IPS DF 4.7 (cell line): ENCODE results near the gene BMPER.

Source experiments
- DNase-seq: peaks from one replicate; pipeline ENCODE4 v3.0.0-alpha.2; 2013; ENCODE audit warnings: low spot score; ENCODE audit errors: extremely low read depth

BMPER gene

DNA sequence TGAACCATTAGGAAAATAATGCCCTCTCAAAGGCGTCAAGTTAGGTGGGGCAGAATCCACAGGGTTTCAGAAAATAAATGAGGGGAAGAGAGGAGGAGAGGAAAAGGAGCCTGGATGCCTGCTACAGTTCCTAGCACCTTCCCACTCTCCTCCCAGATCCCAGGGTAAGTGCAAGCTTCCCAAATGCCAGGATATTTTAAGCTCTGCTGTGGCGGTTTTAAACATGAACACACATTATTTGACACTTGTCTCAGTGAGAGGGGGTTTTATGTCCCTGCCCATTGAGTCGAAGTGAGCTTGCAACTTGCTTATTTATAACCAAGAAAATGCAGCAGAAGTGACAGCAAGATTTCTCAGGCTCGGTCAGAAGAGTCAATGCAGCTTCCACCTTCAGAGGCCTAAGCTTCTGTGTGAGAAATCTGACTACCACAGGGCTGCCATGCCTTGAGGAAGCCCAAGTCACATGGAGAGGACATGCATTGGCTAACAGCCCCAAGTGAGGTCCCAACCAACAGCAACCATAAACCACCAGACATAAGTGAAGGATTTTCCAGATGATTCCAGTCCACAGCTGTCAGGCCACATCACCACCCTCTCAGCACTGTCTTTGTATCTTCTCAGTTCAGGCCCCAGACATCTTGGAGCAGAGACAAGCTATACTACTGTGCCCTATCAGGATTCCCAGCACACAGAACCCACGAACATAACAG, 17.9 kb upstream of the BMPER start:
- no peak for DNase-seq

DNA sequence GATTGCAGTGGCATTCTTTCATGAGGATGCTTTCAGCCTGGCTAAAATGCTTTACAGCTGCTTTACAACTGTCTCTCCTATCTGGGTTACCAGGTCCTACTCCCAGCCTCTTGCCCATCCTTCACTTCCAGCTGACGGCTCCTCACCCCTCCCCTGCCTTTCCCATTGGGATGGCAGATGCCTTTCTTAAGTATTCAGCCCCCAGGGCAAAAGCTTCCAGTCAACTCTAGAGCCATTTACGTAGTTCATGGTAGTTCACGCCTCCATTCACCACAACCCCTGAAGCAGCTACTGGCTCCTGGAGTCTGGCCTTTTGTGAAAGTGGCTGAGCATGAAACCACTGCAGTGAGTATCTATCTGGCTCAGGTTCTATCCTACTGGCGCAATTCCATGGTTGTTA, 17.2 kb upstream of the BMPER start:
- no peak for DNase-seq

DNA sequence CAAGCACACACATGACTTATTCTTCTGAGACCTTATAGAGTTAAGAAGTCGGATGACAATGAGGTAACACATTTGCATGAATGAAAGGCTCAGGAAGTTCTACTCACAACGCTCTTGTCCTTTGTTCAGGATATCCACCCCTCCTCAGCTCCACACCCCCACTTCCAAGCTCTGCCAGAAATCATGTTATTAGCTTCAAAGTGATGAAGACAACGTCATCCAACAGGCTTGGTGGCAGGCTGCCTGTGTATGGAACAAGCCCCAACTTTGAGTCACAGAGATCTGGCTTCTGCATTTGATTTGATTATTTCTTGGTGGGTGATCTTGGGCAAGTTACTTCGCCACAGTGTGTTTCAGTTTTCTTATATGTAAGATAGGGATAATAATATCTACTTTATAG, 12.4 kb upstream of the BMPER start:
- no peak for DNase-seq

DNA sequence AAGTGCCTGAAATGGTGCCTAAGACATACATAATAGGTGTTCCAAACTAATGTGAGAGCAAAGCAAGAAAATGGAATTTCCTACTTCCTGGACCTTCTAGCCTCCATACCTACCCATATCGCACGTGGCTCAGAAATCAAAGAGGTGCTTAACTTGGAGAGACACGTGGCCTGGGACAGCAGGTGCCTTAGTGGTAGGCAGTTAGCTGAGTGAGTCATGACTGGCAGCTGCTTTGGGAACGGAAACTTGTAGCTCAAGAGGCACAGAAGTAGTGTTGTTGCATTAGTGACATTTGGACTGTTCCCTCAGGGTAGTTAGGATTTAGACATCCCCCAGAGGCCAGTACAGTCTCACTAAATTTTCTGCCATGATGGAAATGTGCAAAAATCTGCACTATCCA, 12.0 kb upstream of the BMPER start:
- DNase-seq: no peak

DNA sequence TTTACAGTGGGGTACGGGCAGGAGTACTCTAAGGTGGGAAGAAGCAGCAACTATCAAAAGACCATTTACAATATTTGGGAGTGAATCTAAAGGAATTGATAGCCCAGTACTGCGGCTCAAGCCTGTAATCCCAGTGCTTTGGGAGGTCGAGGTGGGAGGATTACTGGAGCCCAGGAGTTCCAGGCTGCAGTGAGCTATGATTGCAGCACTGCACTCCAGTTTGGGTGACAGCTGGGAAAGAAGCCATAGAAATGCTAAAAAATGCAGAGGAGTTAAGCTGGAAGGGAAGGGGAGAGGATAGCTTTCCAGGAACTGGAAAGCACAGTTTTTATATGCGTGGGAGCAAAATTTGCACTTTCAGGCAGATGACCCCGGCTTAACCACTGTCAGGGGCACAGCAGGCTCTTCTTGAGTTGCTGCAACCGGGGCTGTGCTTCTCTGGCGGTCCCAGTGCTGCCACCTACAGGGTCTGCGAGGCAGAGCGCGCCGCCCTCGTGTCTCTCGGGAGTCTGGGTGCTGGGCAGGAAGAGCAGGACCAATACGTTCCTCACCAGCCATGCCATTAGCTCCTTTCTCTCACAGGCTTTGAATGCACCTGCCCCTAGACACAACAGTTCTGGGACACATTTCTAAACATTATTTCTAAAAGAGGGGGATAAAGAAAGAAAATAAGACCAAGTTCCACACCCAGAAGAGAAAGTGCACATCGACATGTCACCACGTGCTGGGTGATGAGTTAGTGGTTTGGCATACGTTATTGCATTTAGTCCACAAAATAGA, 10.1 kb upstream of the BMPER start:
- no peak for DNase-seq

DNA sequence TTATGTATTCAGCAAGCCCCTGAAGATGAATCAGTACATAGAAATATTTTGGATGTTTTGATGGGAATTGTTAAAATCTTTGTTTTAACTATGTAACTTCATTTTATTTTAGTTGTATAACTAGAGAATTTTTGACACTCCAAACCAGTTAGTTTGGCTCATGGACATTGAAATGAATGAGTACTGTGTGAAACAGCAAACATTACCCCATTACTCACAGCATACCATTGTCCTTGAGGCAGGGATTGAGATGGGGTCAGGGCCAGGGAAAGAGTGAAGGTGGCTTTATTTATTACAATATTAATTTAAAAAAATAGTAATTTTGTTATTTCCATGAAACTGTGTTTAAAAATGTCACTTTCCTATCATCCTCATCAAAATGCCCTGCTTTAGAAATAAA, 4.8 kb upstream of the BMPER start:
- no peak for DNase-seq

DNA sequence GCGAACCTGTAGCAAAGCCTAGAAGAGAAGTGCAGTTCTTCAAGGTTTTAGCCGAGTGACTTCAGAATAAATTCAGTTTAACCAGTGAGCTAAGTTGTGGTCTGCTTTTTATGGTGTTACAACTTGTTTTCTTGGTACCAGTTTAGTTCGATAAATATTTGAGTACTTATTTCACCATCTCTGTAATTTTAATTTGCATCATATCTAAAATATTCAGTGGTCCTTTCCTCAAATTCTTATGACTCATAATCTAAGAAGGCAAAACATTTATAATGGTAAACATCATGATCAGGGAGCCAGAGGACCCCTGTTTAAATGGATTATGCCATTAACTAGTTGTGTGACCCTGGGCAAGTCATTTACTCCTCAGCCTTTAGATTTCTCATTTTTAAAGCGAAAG, 4.1 kb upstream of the BMPER start:
- no peak for DNase-seq

DNA sequence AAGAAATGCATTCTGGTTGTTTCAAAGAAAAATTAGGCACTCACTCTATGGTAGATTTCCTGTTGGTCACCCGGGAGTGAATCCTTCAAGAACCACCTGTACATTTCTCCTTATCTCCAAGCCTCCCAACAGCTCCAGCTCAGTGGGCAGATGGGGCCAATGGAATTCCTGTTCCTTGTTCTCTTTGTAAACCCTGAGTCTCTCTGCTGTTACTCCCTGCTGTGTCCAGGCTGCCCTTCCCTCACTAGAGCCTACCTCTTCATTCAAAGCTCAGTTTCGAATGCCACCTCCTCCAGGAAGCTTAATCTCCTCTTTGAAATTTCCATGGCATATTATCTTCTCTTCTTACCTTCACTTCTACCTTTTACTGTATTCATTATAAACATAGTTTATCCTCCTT, 3.5 kb upstream of the BMPER start:
- DNase-seq: no peak

DNA sequence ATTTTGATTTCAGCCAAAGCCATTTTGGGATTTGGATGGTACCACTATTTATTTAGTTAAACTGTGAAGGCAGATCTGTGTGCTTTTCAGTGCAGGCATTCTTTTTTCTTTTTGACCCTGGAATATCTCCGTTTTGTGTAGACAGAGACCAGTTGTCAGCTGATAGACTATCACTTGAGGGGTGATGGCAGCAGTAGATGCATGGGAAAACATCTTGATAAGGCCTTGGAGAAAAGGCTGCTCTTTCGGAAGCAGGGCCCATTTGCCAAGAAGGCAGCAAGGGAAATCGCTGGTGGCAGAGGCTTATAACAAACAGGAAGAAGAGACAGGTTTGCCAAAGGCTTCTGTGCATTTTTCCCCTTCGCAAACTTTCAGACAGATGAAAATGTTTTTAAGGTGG, 2.6 kb upstream of the BMPER start:
- no peak for DNase-seq

DNA sequence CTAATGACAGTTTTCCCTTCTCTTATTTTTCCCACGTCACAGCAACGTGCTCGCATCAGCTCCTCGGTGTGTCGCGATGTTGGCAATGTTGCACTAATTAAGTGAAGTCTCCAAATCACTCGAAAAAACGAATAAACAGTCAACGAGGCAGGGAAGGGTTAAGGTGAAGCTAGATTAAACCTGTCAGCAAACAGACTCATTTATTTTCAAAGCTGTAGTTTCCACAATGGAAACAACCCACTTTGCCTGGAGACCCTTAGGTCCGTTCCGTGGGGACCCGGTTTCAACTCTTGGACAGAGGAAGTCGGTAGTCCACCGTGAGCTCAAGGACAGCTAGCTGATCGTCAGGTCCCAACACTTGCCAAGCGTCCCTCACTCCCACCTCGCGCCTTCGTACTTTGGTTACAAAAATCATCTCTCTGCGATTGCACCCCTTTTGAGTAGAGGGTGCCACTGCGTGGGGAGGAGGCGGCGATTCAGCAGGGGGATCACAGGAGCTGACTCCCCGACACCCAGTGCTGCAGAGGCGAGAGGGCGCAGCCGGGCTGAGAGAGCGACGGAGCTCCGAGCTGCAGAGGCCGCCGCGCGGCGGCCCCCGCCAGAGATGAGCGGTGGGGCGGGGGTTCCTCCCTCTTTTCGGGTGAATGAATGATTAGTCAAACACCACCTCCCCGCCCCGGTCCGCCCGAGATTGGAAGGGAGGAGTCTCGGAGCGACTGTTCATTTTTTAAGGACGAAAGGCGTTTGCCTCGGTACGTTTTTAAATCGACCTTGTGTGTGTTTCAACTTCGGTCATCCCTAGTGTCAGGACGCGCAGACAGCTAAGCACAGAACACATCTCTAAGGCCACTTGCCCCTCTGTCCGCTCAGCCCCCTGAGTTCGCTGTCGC, 1.3 kb upstream of the BMPER start:
- no peak for DNase-seq

DNA sequence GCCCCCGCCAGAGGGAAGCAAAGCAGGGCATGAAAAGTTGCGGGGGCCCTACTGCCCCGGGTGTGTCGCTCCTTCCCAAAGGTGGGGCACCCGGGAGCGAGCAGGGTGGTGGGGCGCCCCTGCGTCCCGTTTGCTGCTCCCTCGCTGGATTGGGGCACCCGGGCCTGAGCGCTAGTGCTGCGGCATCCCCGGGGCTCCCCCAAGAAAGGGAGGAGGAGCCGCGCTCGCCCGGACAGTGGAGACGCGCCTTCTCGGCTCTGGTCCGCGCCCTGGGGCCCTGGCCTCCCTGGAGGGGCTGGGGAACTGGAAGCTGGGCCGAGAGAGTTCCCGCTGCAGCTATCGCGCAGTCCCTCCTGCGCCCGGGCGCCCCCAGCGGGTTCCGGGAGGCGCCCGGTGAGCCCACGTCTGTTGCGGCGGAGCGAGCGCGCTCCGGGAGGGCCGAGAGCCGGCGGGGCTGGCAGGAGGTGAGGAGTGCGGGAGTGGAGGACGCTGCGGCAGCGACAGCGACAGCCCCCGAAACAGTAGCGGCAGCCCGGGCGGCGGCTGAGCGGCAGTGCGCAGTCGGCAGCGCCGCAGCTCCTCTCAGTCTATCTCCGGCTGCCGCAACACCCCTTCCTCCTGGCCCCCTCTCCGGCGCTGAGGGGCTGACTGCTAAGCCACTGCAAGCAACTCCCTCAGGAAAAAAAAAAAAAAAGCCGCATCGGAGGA, 504 bp upstream of the BMPER start:
- DNase-seq: no peak

DNA sequence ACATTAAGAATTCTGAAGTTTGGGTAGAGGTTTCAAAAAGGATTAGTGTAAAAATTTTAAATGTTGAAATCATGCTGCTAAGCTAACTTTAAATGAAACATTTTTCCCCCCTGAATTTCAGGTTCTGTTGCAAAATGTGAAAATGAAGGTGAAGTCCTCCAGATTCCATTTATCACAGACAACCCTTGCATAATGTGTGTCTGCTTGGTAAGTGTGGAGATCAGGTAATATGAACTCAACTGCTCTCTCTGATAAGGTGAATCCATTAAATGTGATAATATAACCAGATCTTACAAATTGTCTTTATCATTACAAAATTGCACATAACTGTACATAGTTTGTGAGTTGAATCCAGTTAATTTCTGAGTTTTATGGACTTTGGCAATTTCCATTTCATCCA, 1.4 kb downstream of the BMPER start:
- DNase-seq: no peak

DNA sequence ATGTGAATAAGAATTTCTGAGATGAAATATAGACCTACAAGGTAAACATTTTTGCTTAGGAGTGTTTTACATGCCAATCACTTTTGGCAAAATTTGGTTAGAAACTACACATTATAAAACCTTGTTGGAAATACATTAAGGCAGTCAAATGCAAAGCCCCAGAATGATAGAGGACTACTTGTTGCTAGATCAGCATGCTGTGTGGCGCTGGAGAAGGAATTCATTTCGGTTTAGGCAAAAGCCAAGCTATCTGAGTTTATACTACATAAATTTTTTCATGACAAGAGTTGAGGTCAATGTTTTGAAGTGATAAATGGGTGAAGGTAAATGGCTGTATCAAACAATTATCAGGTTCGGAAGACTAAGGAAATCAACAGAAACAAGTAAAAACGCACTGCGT, 2.3 kb downstream of the BMPER start:
- DNase-seq: no peak

DNA sequence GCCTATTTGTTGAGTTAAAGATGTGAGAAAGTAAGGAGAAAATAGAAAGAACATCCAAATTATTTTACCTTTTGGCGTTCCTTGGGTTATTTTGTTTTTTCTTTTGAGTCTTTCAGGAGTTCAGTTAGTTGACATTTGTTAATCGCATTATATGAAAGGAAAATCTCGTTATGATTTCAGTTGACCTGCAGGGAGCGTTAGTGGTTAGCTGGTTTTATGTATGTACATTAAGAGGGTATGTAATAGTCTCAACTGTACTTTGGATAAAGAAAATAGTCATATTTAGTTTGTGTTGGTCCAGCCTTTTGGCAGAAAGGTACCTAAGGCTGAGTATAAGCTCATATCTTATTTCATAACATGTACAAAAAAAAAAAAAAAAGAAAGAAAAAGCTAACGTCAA, 4.0 kb downstream of the BMPER start:
- DNase-seq: no peak

DNA sequence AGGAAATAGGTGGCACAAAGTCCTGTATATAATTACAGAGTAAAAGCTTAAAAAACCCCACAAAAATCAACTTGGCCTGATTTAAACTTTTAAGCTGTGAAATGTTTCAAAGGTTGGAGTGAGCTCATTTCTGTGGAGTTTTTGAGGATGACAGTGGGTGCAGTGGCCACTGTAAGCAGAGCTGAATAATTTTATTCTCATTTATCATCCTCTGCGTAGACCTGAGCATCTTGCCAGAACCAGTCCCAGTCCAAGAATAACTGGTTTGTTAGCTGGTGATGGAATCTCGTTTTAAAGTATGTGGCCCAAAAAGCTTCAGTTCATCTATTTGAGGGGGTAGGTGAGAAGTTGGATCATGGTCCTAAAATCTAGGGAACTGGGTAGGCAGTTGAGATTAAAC, 4.4 kb downstream of the BMPER start:
- DNase-seq: no peak

DNA sequence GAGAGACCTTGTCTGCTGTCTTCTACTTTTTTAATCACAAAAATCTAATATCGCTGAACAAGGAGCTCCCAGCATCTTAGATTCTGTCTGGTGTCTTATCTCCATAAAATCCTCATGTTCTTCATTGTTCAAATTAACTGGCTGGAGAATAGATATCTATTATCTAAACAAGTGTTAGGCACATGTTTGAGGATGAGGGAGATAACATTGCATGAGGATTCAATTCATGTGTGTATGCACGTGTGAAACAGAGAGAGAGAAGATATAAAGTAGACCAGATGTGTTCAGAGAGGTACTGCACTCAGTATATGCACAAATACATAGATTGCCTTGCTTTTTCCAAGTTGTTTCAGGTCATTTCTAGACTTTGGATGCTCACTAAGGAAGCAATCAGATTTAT, 5.4 kb downstream of the BMPER start:
- DNase-seq: no peak

DNA sequence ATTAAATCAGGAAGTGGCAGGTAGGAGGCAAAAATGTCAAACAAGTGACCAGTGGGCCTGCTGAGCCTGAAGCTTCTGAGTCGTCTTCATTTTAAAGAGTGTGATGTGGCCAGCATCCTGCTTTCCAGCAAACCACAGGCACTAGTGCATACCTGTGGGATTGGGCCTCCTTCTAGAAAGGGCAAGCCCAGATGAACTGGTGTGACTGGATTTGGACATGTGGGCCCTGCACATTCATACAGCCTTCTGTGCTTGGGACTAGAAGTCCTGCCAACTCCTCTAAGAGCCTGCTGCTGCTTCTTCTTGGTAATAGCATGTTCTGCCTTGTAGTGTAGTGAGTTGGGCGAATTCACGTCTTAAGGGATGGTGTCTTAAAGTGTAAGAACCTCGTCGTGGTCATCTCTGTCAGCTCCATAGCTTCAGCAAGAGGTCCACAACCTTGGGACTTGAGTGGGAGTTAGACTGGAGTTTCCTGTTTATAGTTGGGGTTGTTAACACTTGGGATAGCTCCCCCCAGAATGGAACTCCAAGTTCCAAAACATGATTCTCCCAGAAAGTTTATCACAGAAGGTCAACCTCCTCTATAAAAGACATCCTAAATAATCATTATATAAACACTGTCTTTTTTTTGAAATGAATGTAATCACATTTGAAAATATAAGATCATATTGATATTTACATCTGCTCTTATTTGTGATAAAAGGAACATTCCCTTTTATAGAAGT, 11.2 kb downstream of the BMPER start:
- no peak for DNase-seq

DNA sequence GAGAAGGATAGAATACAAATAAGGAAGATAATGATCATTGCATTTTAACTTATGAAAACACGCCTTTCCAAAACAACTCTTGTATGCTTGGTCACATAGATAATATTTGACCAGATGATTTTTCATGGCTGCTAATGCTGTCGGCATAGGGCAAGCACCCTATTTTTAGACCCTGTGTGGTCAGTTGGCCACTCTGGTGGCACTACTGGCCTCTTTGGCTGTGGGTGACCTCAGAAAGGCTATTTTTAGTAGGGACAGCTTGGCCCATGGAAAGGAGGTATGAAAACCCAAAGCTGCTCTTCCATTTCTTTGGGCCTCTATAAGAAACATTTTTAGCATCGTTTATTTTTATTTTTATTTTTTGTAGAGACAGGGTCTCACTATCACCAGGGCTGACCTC, 12.3 kb downstream of the BMPER start:
- DNase-seq: no peak

DNA sequence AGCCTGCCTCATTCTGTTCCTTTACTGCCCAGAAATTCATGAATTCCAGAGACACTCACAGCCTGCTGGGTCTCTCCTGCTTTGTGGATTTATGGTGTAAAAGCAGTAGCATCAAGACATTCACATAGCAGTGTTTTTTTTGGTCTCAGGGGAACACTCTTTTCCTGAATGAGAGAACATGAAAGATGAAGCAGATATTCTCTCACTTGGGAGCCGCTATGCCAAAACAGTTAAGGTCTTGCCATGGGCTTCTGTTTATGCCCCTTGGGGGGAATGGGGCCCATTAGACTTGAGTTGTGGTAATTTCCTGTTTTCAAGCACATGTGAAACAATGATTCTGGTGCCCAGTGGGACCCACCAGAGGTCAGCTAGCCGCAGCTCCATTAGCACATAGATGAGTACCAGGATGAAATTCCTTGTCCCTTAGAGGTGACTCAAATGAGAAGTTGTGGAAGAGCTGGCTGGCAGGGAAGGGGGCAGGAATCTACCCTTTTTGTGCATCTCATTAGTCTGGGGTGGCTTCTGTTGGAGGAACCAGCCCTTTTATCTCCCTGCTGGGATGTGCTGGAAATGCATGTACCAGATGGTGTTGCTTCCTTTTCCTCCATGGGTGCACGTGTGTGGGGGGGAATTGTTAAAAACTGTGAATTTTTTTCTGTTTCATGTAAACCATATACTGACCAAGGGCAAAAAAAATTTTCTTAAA, 13.3 kb downstream of the BMPER start:
- no peak for DNase-seq

DNA sequence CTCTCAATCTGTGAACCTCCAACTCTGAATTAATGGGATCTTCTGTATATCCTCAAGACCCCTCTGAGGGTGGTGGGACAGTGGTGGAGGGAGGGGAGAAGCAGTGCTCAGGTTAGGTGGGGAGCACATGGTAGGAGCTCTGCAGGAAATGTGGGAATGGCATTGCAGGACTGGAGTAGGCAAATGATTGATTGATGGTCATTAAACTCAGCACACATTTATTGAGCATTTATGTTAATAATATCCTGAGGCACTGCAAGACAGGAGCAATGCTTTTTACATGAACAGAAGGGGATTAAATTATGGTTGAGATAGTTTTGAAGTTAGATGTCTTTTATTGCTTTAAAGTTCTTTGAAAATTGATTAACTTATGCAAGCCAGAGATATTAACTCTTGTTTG, 14.1 kb downstream of the BMPER start:
- no peak for DNase-seq
